ENCODE data around the gene KCNH6.

DNA sequence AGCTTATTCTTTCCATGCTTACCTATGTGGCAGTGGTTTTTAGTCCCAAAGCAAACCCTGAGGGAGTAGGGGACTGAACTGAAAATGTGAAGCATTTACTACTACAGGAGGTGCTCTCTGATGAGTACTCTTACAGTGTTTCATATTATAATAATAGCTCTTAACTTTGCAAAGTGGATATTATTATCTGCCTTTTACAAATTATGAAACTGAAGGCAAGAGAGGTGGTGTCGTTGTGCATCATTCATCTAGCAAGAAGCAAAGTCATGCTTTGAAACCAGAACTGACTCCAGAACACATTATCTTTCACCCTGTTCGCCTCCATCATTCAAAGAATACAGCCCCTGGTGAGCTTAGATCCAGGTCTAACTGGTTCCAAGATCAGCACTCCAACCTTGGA lies 8.2 kb upstream of the KCNH6 start:
- TF ChIP-seq, protein P1, sequence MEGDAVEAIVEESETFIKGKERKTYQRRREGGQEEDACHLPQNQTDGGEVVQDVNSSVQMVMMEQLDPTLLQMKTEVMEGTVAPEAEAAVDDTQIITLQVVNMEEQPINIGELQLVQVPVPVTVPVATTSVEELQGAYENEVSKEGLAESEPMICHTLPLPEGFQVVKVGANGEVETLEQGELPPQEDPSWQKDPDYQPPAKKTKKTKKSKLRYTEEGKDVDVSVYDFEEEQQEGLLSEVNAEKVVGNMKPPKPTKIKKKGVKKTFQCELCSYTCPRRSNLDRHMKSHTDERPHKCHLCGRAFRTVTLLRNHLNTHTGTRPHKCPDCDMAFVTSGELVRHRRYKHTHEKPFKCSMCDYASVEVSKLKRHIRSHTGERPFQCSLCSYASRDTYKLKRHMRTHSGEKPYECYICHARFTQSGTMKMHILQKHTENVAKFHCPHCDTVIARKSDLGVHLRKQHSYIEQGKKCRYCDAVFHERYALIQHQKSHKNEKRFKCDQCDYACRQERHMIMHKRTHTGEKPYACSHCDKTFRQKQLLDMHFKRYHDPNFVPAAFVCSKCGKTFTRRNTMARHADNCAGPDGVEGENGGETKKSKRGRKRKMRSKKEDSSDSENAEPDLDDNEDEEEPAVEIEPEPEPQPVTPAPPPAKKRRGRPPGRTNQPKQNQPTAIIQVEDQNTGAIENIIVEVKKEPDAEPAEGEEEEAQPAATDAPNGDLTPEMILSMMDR (IDR thresholded peaks at IDR 0.05), result no peak
- TF ChIP-seq POLR2A (IDR thresholded peaks at IDR 0.05), result no peak
